Trophoblast cell (in vitro differentiated cells and primary cell): ENCODE measurements around the gene ALKBH4.

Experiments
- DNase-seq, 2 donors: peaks; one replicate each; pipeline ENCODE4 v3.0.0-alpha.2; 2016
- H2AFZ ChIP-seq: 2 replicates; pipeline ENCODE4 v1.6.1; 2013; ENCODE audit warnings: low read length, moderate library complexity, mild to moderate bottlenecking; ENCODE audit not compliant: insufficient read depth, poor library complexity
- H2AK5ac ChIP-seq: 2 replicates; pipeline ENCODE4 v1.6.1; 2013; ENCODE audit warnings: mild to moderate bottlenecking, low read length
- H2BK120ac ChIP-seq: 2 replicates; pipeline ENCODE4 v1.6.1; 2013; ENCODE audit warnings: low read length, mild to moderate bottlenecking, moderate library complexity; ENCODE audit not compliant: insufficient read depth, poor library complexity
- H2BK12ac ChIP-seq: 2 replicates; pipeline ENCODE4 v1.6.1; 2013; ENCODE audit warnings: mild to moderate bottlenecking, low read length, moderate library complexity
- H2BK5ac ChIP-seq: 2 replicates; pipeline ENCODE4 v1.6.1; 2013; ENCODE audit warnings: low read length, low read depth, moderate library complexity, mild to moderate bottlenecking; ENCODE audit not compliant: poor library complexity
- H3K14ac ChIP-seq: 2 replicates; pipeline ENCODE4 v1.6.1; 2013; ENCODE audit warnings: mild to moderate bottlenecking, low read length
- H3K18ac ChIP-seq: 2 replicates; pipeline ENCODE4 v1.6.1; 2013; ENCODE audit warnings: mild to moderate bottlenecking, low read length
- H3K23ac ChIP-seq: 2 replicates; pipeline ENCODE4 v1.6.1; 2013; ENCODE audit warnings: low read length
- H3K27ac ChIP-seq: 2 replicates; pipeline ENCODE4 v1.5.1; 2013; ENCODE audit warnings: low read depth, mild to moderate bottlenecking, inconsistent platforms, low read length, moderate library complexity
- H3K27me3 ChIP-seq: 2 replicates; pipeline ENCODE4 v1.6.1; 2013; ENCODE audit warnings: inconsistent platforms, mild to moderate bottlenecking, low read length, moderate library complexity; ENCODE audit not compliant: insufficient read depth
- H3K36me3 ChIP-seq, 2 experiments: 1 replicate in 1 of 2; 2 replicates in 1 of 2; pipeline ENCODE4 v1.6.1; 2013; ENCODE audit warnings: low read length in 2 of 2, mild to moderate bottlenecking in 2 of 2, moderate library complexity in 1 of 2; ENCODE audit not compliant: insufficient read depth in 2 of 2, control insufficient read depth in 1 of 2
- H3K4ac ChIP-seq: 2 replicates; pipeline ENCODE4 v1.6.1; 2013; ENCODE audit warnings: low read depth, mild to moderate bottlenecking, low read length, moderate library complexity
- H3K4me1 ChIP-seq, 2 experiments: 1 replicate in 1 of 2; 2 replicates in 1 of 2; pipeline ENCODE4 v1.6.1; 2013; ENCODE audit warnings: low read length in 2 of 2, mild to moderate bottlenecking in 2 of 2, moderate library complexity in 1 of 2; ENCODE audit not compliant: insufficient read depth in 2 of 2, control insufficient read depth in 1 of 2
- H3K4me2 ChIP-seq: 2 replicates; pipeline ENCODE4 v1.6.1; 2013; ENCODE audit warnings: inconsistent platforms, mild to moderate bottlenecking, low read length, moderate library complexity
- H3K4me3 ChIP-seq: 2 replicates; pipeline ENCODE4 v1.5.1; 2013; ENCODE audit warnings: mild to moderate bottlenecking, low read depth, low read length, inconsistent platforms
- H3K79me1 ChIP-seq: one replicate; pipeline ENCODE4 v1.6.1; 2013; ENCODE audit warnings: low read length
- H3K79me2 ChIP-seq: 2 replicates; pipeline ENCODE4 v1.6.1; 2013; ENCODE audit warnings: low read length, mild to moderate bottlenecking; ENCODE audit not compliant: control insufficient read depth, insufficient read depth, poor library complexity
- H3K9ac ChIP-seq: 2 replicates; pipeline ENCODE4 v1.6.1; 2013; ENCODE audit warnings: mild to moderate bottlenecking, low read length
- H3K9me3 ChIP-seq: 2 replicates; pipeline ENCODE4 v1.6.1; 2013; ENCODE audit warnings: low read depth, mild to moderate bottlenecking, control low read depth, inconsistent platforms, low read length; ENCODE audit not compliant: insufficient read depth
- H4K12ac ChIP-seq: 2 replicates; pipeline ENCODE4 v1.6.1; 2013; ENCODE audit warnings: low read depth, mild to moderate bottlenecking, low read length, moderate library complexity
- H4K8ac ChIP-seq: 2 replicates; pipeline ENCODE4 v1.6.1; 2013; ENCODE audit warnings: low read depth, mild to moderate bottlenecking, low read length, moderate library complexity
- H4K91ac ChIP-seq: one replicate; pipeline ENCODE4 v1.6.1; 2013; ENCODE audit warnings: low read depth, mild to moderate bottlenecking, low read length, moderate library complexity
- WGBS: extraction: QIAGEN DNeasy Blood & Tissue Kit; methylation state at CpG from one replicate; pipeline ENCODE4 v1.1.7; 2013; ENCODE audit warnings: missing lambda C conversion rate; ENCODE audit not compliant: insufficient read length, insufficient coverage; ENCODE audit errors: extremely low coverage; 5-methylcytosine and 5-hydroxymethylcytosine counted together

Gene ALKBH4

GRCh38 chr7:102413611-102414010, 51.1 kb downstream of the ALKBH4 start:
- H2AFZ ChIP-seq: no peak overlapping the region
- H3K4me1 ChIP-seq: no peaks in the 10 kb centered on the region
- H3K27me3 ChIP-seq: no peaks in the 10 kb centered on the region
- no peak overlapping the region for H2BK5ac ChIP-seq
- WGBS: no CpG with 5 or more reads among the region's 4 CpGs
- H3K4ac ChIP-seq: no peak overlapping the region
- H2BK120ac ChIP-seq: no peak overlapping the region
- peaks cover 6% of the 10 kb centered on the region for H3K9me3 ChIP-seq
- H2BK12ac ChIP-seq: no peak overlapping the region
- no peak overlapping the region for H2AK5ac ChIP-seq
- H4K91ac ChIP-seq: no peak overlapping the region
- H3K23ac ChIP-seq: no peak overlapping the region
- H4K12ac ChIP-seq: no peak overlapping the region
- no peak overlapping the region for H3K14ac ChIP-seq
- no peaks in the 10 kb centered on the region for H3K79me2 ChIP-seq
- no peak overlapping the region for H3K9ac ChIP-seq
- DNase-seq: no peak
- peaks cover 49 to 63% of the 10 kb centered on the region in 2 experiments for H3K36me3 ChIP-seq
- no peak overlapping the region for H3K4me3 ChIP-seq
- no peak overlapping the region for H3K18ac ChIP-seq
- H4K8ac ChIP-seq: no peak overlapping the region
- H3K79me1 ChIP-seq: no peaks in the 10 kb centered on the region
- H3K27ac ChIP-seq: no peak overlapping the region
- H3K4me2 ChIP-seq: no peak overlapping the region

- Histone ChIP-seq H3K79me1 (no peaks in the 10 kb centered on the region), H3K27ac (no peak overlapping the region), H3K4me1 (no peaks in the 10 kb centered on the region), H2AFZ (no peak overlapping the region), H3K14ac (no peak overlapping the region), H3K36me3 (peaks cover 55 to 64% of the 10 kb centered on the region in 2 experiments), H3K9ac (no peak overlapping the region), H2AK5ac (no peak overlapping the region), H2BK5ac (no peak overlapping the region), H3K18ac (no peak overlapping the region), H3K9me3 (peaks cover 6% of the 10 kb centered on the region), H3K23ac (no peak overlapping the region), H3K79me2 (no peaks in the 10 kb centered on the region), H2BK12ac (no peak overlapping the region), H4K8ac (no peak overlapping the region), H4K91ac (no peak overlapping the region), H3K4me2 (no peak overlapping the region), H3K4me3 (no peak overlapping the region), H3K4ac (no peak overlapping the region), H2BK120ac (no peak overlapping the region), H4K12ac (no peak overlapping the region), H3K27me3 (no peaks in the 10 kb centered on the region)
- WGBS: no CpG with 5 or more reads among the region's 5 CpGs
- no peak for DNase-seq
These were observed 51.6 kb downstream of the ALKBH4 start for GRCh38 chr7:102413091-102413490.

GRCh38 chr7:102412548-102412947, 52.1 kb downstream of the ALKBH4 start:
- DNase-seq: peak in 1 of 2 donors; percentile 31
- Histone ChIP-seq H2AFZ (no peak overlapping the region), H2BK120ac (no peak overlapping the region), H3K79me2 (no peaks in the 10 kb centered on the region), H3K27me3 (no peaks in the 10 kb centered on the region), H4K91ac (no peak overlapping the region), H3K23ac (no peak overlapping the region), H2BK12ac (no peak overlapping the region), H3K4me3 (no peak overlapping the region), H3K14ac (no peak overlapping the region), H3K27ac (no peak overlapping the region), H3K36me3 (peaks cover 58 to 67% of the 10 kb centered on the region in 2 experiments), H3K4me2 (no peak overlapping the region), H3K9me3 (peaks cover 6% of the 10 kb centered on the region), H2BK5ac (no peak overlapping the region), H4K8ac (no peak overlapping the region), H3K4me1 (no peaks in the 10 kb centered on the region), H2AK5ac (no peak overlapping the region), H3K4ac (no peak overlapping the region), H3K18ac (no peak overlapping the region), H3K9ac (no peak overlapping the region), H3K79me1 (no peaks in the 10 kb centered on the region), H4K12ac (no peak overlapping the region)
- no CpG with 5 or more reads among the region's 6 CpGs for WGBS

GRCh38 chr7:102410918-102411317, 53.7 kb downstream of the ALKBH4 start:
- Histone ChIP-seq H2AFZ (no peak overlapping the region), H3K23ac (no peak overlapping the region), H3K36me3 (peaks cover 61 to 69% of the 10 kb centered on the region in 2 experiments), H3K9me3 (peaks cover 6% of the 10 kb centered on the region), H4K12ac (no peak overlapping the region), H3K14ac (no peak overlapping the region), H2BK12ac (no peak overlapping the region), H3K18ac (no peak overlapping the region), H3K9ac (no peak overlapping the region), H4K8ac (no peak overlapping the region), H2AK5ac (no peak overlapping the region), H3K27ac (no peak overlapping the region), H3K4ac (no peak overlapping the region), H2BK120ac (no peak overlapping the region), H3K4me3 (no peak overlapping the region), H3K4me1 (no peaks in the 10 kb centered on the region), H3K79me2 (no peaks in the 10 kb centered on the region), H3K4me2 (no peak overlapping the region), H4K91ac (no peak overlapping the region), H2BK5ac (no peak overlapping the region), H3K79me1 (no peaks in the 10 kb centered on the region), H3K27me3 (no peaks in the 10 kb centered on the region)
- no CpG with 5 or more reads among the region's 5 CpGs for WGBS
- DNase-seq: no peak
